ENCODE data around the gene TCFL5. TPM values are rescaled to one million over a fixed set of nuclear protein-coding genes. Genes with fewer than 3 reads are reported as not detected.
A peak's percentile ranks its signal among the peaks of the same experiment; 100 is the strongest.
"Not testable (repeated sequence)": the region's sequence is repeated elsewhere in the genome, so short reads cannot be mapped to it uniquely, and the experiment has no call there.

Gene TCFL5
- total and polyA plus RNA-seq, 12 donors: 2.5 to 8.3 (median 6.4) TPM

DNA sequence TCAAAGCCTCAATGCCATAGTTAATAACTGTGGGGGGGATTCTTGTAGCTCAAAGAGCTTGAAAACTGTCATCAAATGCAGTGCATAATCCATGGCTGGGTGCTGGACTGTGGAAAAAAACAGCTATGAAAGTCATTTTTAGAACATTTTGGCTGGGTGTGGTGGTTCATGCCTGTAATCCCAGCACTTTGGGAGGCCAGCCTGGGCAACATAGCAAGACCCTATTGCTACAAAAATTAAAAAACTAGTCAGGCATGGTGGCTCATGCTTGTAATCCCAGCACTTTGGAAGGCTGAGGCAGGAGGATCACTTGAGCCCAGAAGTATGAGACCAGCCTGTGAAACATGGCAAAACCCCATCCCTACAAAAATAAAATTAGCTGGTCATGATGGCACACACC, 12.2 kb downstream of the TCFL5 start:
- DNase-seq (no peak), ATAC-seq (no peak)
- intact Hi-C loops (cut with DNase I): no loop called here
- Histone ChIP-seq H3K27me3 (no peaks in the 10 kb centered on the region), H3K9me3 (no peaks in the 10 kb centered on the region), H3K4me1 (no peaks in the 10 kb centered on the region), H3K27ac (no peak overlapping the region), H3K36me3 (peaks cover 0 to 50% (median 6%) of the 10 kb centered on the region in 9 donors), H3K4me3 (no peak overlapping the region)
- TF ChIP-seq, protein P1, sequence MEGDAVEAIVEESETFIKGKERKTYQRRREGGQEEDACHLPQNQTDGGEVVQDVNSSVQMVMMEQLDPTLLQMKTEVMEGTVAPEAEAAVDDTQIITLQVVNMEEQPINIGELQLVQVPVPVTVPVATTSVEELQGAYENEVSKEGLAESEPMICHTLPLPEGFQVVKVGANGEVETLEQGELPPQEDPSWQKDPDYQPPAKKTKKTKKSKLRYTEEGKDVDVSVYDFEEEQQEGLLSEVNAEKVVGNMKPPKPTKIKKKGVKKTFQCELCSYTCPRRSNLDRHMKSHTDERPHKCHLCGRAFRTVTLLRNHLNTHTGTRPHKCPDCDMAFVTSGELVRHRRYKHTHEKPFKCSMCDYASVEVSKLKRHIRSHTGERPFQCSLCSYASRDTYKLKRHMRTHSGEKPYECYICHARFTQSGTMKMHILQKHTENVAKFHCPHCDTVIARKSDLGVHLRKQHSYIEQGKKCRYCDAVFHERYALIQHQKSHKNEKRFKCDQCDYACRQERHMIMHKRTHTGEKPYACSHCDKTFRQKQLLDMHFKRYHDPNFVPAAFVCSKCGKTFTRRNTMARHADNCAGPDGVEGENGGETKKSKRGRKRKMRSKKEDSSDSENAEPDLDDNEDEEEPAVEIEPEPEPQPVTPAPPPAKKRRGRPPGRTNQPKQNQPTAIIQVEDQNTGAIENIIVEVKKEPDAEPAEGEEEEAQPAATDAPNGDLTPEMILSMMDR (IDR thresholded peaks at IDR 0.05): no peak

DNA sequence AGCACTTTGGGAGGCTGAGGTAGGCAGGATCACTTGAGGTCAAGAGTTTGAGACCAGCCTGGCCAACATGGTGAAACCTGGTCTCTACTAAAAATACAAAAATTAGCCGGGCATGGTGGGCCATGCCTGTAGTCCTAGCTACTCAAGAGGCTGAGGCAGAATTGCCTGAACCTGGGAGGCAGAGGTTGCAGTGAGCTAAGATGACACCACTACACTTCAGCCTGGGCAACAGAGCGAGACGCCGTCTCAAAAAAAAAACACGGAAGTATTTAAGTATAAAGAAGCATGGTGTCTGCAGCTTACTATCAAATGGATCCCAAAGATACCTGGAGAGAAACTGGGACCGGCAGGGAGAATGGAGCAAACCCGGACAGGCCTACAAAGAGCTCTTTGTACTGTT, 12.7 kb downstream of the TCFL5 start:
- WGBS, 2 donors: 94 to 98% methylated on average over 7 of the region's 7 CpGs
- H3K4me3 ChIP-seq; DNase-seq; ATAC-seq; H3K27me3 ChIP-seq; H3K4me1 ChIP-seq; H3K9me3 ChIP-seq; H3K27ac ChIP-seq; intact Hi-C loops (cut with DNase I): not testable (repeated sequence)
- H3K36me3 ChIP-seq: peaks cover 0 to 45% (median 5%) of the 10 kb centered on the region in 9 donors

- peak in 1 of 2 donors; percentile 63 for DNase-seq
- no peaks in the 10 kb centered on the region for H3K9me3 ChIP-seq
- no peaks in the 10 kb centered on the region for H3K4me1 ChIP-seq
- no peak overlapping the region for H3K4me3 ChIP-seq
- peaks cover 0 to 23% (median 0%) of the 10 kb centered on the region in 9 donors for H3K36me3 ChIP-seq
- intact Hi-C loops (cut with DNase I): no loop called here
- 82 to 83% methylated on average over 19 of the region's 19 CpGs for WGBS, 2 donors
- no peak overlapping the region for H3K27ac ChIP-seq
- TF ChIP-seq, protein P1 (IDR thresholded peaks at IDR 0.05): no peak
- peak in 6 of 8 donors; percentile 52 to 77 (median 66) for ATAC-seq
- no peaks in the 10 kb centered on the region for H3K27me3 ChIP-seq
Measured at GRCh38 chr20:62846166-62846890, 15.3 kb downstream of the TCFL5 start.

DNA sequence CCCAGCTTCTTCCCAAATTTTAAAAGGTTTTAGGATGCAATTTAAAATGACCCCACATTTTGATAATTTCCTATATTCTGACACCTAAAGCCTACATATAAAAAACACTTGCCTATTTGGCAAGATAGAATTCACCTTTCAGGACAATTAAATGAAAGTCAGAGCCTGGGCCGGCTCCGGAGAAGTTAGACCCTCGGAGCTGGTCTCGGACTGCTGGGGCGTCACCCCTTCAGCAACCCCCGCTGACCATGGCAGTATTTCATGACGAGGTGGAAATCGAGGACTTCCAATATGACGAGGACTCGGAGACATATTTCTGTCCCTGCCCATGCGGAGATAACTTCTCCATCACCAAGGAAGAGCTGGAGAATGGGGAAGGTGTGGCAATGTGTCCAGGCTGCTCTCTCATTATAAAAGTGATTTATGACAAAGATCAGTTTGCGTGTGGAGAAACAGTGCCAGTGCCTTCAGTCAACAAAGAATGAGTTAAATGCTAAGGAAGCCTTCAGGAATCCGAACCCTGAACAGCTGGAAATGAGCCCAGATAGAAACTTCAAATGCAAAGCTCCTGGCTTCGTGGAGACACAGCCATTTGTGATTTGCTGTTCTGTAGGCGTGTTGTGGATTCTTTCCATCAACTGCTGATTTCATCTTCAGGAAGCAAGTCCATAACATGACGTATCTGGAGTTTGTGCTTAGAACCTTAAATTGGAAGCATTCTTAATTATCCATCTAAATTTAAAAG, 16.0 kb downstream of the TCFL5 start:
- H3K9me3 ChIP-seq: no peaks in the 10 kb centered on the region
- H3K27ac ChIP-seq: no peak overlapping the region
- peaks cover 0 to 18% (median 0%) of the 10 kb centered on the region in 9 donors for H3K36me3 ChIP-seq
- 89 to 90% methylated on average over 16 of the region's 16 CpGs for WGBS, 2 donors
- no peaks in the 10 kb centered on the region for H3K4me1 ChIP-seq
- peak in 1 of 8 donors; percentile 45 for ATAC-seq
- no peak overlapping the region for H3K4me3 ChIP-seq
- no peaks in the 10 kb centered on the region for H3K27me3 ChIP-seq
- TF ChIP-seq, protein P1 (IDR thresholded peaks at IDR 0.05): no peak
- no peak for DNase-seq
- intact Hi-C loops (cut with DNase I): no loop called here

GRCh38 chr20:62844182-62844581, 17.4 kb downstream of the TCFL5 start:
- Histone ChIP-seq H3K9me3 (no peaks in the 10 kb centered on the region), H3K27me3 (no peaks in the 10 kb centered on the region), H3K36me3 (peaks cover 0 to 12% (median 0%) of the 10 kb centered on the region in 9 donors), H3K4me3 (no peak overlapping the region), H3K27ac (no peak overlapping the region), H3K4me1 (no peaks in the 10 kb centered on the region)
- DNase-seq (no peak), ATAC-seq (no peak)
- TF ChIP-seq, protein P1 (IDR thresholded peaks at IDR 0.05): no peak
- intact Hi-C loops (cut with DNase I): no loop called here
- WGBS, 2 donors: 98% methylated on average over 7 of the region's 7 CpGs

All from heart right ventricle (tissue), 16 donors.